Stimulated activated CD8-positive, alpha-beta memory T cell treated with anti-CD3 and anti-CD28 coated beads, Interleukin-12 subunit alpha, Interleukin-12 subunit beta, amount 100 ng/mL, for 24 hours (primary cell): ENCODE measurements around the gene BTBD16.

Experiments used
- DNase-seq: peaks from one replicate; pipeline ENCODE4 v3.0.0-alpha.2; 2020; ENCODE audit errors: extremely low read depth

The BTBD16 gene

DNA sequence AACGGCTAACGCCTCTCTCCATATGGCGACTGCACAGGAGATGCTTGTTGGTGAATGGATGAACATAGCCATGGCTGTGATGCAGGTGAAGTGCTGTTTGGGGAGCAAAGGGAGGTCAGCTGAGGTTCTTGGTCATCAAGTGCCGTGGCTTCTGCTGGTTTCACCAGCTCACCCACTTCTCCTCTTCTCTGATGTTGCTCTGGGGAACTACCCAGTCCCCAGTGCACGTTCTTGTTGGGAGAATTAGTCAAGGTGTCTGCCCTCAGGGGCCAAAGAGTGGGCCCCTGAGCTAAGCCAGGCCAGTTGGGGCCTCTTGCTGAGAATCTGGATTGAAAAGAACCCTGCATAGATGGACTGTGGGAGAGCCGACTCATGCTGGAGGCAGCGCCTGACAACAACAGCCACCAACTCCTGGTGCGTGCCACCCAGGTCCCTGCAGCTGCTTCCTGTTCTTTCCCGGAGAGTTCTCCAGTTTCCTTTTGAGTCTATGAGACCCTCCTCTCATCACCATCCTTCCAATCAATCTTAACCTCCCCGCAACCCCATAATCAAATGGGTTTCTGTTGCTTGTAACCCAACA, 3.0 kb downstream of the BTBD16 start:
- DNase-seq, result no peak

- no peak for DNase-seq
Observed at GRCh38 chr10:122276611-122277208, 5.6 kb downstream of the BTBD16 start.

DNA sequence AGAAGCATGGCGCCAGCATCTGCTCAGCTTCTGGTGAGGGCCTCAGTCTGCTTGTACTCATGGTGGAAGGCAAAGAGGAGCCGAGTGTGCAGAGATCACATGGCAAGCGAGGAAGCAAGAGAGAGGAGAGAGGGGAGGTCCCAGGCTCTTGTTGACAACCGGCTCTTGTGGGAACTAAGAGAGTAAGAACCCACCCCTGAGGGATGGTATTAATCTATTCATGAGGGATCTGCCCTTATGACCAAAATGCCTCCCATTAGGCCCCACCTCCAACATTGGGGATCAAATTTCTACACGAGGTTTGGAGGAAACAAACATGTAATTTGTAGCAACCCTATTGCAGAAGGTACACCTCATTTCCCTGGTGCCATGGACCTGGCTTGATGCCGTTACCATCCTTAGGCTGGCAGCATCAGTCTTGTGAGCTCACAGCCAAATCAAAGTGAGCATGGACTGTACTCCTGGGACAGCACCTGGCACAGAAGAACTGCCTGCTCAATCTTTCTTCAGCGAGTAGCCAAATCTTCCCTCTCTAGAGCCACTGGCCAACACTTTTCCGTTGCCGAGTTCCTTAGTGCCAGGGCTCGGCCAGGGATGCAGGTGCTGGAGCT, 6.5 kb downstream of the BTBD16 start:
- no peak for DNase-seq

DNA sequence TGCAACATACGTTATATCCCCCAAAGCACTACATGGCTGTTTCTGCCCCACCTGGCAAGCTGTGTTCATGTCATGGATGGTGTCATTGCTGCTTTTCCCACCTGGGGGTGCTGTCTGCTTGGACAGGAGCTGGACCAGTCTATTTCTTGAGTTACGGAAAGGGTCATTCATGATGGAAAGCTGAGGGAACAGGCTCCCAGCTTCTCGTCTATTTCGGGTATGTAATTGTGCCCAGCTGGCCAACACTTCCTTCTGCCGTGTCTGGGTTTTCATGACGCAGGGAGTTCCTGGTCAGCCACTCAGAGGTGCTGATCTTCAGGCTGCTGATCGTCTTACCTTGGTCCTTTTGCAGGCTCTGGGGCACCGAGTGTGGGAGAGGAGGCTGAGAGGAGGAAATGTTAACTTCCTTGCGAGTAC, 8.6 kb downstream of the BTBD16 start:
- DNase-seq, result no peak

GRCh38 chr10:122280156-122280555, 9.1 kb downstream of the BTBD16 start:
- DNase-seq, result no peak

GRCh38 chr10:122281018-122281626, 10.0 kb downstream of the BTBD16 start:
- no peak for DNase-seq

DNA sequence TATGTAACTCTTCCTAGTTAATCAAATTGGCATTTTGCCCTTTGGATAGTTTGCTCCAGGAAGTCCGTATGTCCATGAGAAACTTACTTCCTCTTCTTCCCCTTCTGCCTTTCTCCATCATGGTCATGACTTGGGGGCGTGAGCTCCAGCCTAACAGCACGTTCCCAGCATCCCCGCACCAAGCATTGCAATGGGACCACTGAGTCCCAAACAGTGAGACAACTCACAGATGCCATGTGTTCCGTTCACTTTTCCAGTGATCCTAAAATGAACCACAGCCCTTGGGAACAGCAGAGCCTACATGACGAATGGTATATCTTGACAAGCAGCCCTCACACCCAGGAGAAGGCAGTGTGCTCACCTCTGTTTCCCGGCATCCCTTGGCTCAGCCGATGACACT, 10.7 kb downstream of the BTBD16 start:
- no peak for DNase-seq

DNA sequence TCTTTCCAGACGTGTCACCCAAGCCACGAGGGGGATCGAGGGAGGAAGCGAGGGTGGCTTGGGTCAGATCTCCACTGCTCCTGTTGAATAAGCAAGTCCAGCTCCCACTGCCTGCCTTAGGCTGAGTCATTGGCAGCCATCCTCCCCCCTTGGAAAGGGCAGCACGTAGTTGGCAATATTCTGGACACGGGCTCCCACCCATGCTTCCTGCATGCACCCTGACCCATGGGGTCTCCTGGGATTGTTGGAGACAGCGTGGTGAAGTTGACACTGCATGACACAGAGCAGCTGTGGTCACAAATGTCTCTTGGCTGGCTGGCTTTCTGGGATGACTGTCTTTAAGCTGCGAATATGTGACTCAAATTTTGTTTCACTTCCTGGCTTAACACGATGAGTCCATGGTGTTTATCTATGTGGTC, 11.2 kb downstream of the BTBD16 start:
- DNase-seq, result no peak

- DNase-seq, result no peak
Observed at GRCh38 chr10:122282909-122283308, 11.8 kb downstream of the BTBD16 start.

- no peak for DNase-seq
Observed at GRCh38 chr10:122285506-122286444, 14.7 kb downstream of the BTBD16 start.

- DNase-seq, result no peak
Observed at GRCh38 chr10:122286867-122287266, 15.8 kb downstream of the BTBD16 start.

GRCh38 chr10:122287570-122287969, 16.5 kb downstream of the BTBD16 start:
- DNase-seq, result no peak

- no peak for DNase-seq
Observed at GRCh38 chr10:122288262-122288661, 17.2 kb downstream of the BTBD16 start.

- DNase-seq, result no peak
Observed at GRCh38 chr10:122288917-122289316, 17.8 kb downstream of the BTBD16 start.

GRCh38 chr10:122290334-122290733, 19.2 kb downstream of the BTBD16 start:
- no peak for DNase-seq

GRCh38 chr10:122290833-122291532, 19.9 kb downstream of the BTBD16 start:
- DNase-seq, result no peak

DNA sequence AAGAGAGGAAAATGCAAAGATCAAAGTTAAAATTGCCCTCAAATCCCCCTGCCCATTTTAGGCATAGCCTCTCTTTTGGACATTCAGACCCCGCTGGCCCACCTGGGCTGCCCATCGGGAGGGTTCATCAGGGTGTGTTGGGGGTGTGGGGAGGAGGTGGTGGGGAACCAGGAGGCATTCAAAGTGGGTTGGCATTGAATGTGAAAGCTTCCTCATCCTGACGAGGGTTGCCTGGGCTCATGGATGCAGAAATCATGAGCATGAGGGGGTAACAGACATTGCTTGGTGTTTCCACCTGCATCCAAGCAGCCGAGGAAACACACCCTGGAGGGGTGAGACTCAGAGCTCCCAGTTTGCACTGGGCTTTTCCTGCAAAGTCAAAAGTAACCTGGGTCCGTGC, 20.6 kb downstream of the BTBD16 start:
- no peak for DNase-seq

DNA sequence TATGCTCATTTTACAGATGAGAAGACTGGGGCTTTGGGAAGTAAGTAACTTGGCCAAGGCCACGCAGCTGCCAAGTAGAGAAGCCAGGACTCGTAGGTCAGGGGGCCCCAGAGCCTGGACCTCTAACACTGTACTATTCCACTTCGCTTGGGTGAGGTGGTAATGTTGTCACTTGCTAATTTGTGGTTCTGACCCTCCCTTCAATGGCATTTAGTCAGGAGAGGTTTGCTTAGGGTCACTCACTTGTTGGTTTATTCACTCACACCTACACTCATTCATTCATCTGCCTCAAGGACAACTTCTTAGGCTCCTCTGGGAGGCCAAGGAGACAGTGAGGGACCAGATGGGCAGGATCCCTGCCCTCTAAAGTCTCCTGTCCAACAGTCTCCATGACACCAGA, 21.3 kb downstream of the BTBD16 start:
- DNase-seq, result no peak

GRCh38 chr10:122293156-122293960, 22.3 kb downstream of the BTBD16 start:
- DNase-seq, result no peak

GRCh38 chr10:122293961-122294380, 22.9 kb downstream of the BTBD16 start:
- no peak for DNase-seq
